ENCODE data around the gene SMARCA4.

GRCh38 chr19:11061952-11062351, 101.1 kb downstream of the SMARCA4 start:
- TF ChIP-seq CTCF (IDR thresholded peaks at IDR 0.05), result no peak
- TF ChIP-seq POLR2A (IDR thresholded peaks at IDR 0.05), result no peak
- TF ChIP-seq POLR2AphosphoS5 (IDR thresholded peaks at IDR 0.05), result peak in 1 of 3 donors; percentile 30
